ENCODE measurements around the gene STYXL1.

STYXL1 gene

DNA sequence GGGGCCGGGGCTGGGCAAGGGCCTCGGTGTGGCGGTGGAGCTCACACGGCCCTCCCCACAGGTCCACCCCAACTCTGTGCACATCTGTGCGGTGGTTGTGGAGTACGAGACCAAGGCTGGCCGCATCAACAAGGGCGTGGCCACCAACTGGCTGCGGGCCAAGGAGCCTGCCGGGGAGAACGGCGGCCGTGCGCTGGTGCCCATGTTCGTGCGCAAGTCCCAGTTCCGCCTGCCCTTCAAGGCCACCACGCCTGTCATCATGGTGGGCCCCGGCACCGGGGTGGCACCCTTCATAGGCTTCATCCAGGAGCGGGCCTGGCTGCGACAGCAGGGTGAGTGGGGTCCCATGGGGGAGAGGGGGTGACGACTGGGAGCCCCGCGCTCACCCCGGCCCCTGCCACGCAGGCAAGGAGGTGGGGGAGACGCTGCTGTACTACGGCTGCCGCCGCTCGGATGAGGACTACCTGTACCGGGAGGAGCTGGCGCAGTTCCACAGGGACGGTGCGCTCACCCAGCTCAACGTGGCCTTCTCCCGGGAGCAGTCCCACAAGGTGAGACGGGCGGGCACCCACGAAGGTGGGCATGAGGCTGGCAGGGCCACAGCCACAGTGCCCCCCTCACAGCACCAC is 62.2 kb downstream of the STYXL1 start:
- no peak for TF ChIP-seq POLR2AphosphoS5 (IDR thresholded peaks at IDR 0.05; ENCODE audit: low read depth)
- TF ChIP-seq SPI1 (IDR thresholded peaks at IDR 0.05; ENCODE audit: borderline replicate concordance, low read depth): no peak
- TF ChIP-seq, protein P1, sequence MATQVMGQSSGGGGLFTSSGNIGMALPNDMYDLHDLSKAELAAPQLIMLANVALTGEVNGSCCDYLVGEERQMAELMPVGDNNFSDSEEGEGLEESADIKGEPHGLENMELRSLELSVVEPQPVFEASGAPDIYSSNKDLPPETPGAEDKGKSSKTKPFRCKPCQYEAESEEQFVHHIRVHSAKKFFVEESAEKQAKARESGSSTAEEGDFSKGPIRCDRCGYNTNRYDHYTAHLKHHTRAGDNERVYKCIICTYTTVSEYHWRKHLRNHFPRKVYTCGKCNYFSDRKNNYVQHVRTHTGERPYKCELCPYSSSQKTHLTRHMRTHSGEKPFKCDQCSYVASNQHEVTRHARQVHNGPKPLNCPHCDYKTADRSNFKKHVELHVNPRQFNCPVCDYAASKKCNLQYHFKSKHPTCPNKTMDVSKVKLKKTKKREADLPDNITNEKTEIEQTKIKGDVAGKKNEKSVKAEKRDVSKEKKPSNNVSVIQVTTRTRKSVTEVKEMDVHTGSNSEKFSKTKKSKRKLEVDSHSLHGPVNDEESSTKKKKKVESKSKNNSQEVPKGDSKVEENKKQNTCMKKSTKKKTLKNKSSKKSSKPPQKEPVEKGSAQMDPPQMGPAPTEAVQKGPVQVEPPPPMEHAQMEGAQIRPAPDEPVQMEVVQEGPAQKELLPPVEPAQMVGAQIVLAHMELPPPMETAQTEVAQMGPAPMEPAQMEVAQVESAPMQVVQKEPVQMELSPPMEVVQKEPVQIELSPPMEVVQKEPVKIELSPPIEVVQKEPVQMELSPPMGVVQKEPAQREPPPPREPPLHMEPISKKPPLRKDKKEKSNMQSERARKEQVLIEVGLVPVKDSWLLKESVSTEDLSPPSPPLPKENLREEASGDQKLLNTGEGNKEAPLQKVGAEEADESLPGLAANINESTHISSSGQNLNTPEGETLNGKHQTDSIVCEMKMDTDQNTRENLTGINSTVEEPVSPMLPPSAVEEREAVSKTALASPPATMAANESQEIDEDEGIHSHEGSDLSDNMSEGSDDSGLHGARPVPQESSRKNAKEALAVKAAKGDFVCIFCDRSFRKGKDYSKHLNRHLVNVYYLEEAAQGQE (IDR thresholded peaks at IDR 0.05; ENCODE audit: insufficient replicate concordance, low read depth): no peak
- no peak for TF ChIP-seq GABPA (IDR thresholded peaks at IDR 0.05; ENCODE audit: low read depth)
- TF ChIP-seq, protein P2, sequence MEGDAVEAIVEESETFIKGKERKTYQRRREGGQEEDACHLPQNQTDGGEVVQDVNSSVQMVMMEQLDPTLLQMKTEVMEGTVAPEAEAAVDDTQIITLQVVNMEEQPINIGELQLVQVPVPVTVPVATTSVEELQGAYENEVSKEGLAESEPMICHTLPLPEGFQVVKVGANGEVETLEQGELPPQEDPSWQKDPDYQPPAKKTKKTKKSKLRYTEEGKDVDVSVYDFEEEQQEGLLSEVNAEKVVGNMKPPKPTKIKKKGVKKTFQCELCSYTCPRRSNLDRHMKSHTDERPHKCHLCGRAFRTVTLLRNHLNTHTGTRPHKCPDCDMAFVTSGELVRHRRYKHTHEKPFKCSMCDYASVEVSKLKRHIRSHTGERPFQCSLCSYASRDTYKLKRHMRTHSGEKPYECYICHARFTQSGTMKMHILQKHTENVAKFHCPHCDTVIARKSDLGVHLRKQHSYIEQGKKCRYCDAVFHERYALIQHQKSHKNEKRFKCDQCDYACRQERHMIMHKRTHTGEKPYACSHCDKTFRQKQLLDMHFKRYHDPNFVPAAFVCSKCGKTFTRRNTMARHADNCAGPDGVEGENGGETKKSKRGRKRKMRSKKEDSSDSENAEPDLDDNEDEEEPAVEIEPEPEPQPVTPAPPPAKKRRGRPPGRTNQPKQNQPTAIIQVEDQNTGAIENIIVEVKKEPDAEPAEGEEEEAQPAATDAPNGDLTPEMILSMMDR (IDR thresholded peaks at IDR 0.05; ENCODE audit: insufficient read depth, low read length): no peak
- Histone ChIP-seq H3K4me3 (replicated peaks; ENCODE audit: insufficient read depth, low read length) (no peak overlapping the region), H3K27ac (replicated peaks) (no peak overlapping the region), H3K27me3 (ENCODE audit: insufficient read depth, poor library complexity, severe bottlenecking) (no peaks in the 10 kb centered on the region)
- no peak for DNase-seq (ENCODE audit: low read depth in 1 of 2, low spot score in 1 of 2)

DNA sequence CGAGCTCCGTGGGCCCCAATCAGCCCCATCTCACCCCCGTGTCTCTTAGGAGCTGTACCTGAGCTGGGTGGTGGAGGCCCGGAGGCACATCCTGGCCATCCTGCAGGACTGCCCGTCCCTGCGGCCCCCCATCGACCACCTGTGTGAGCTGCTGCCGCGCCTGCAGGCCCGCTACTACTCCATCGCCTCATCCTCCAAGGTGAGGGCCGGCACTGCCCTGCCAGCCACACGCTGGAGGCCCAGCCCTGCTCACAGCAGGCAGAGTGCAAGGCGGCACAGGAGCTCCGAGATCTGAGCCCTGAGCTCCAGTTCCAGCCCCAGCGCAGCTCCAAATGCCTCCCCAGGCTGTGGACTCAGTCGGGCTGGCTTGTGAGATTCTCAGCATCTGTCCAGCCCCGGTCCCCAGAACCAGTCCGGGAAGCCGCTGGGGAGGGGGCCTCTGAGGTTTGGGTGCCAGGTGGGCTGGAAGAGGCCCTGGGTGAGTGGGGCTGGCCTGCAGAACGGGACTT is 62.7 kb downstream of the STYXL1 start:
- no peak for DNase-seq (ENCODE audit: low read depth in 1 of 2, low spot score in 1 of 2)
- Histone ChIP-seq H3K4me3 (replicated peaks; ENCODE audit: insufficient read depth, low read length) (no peak overlapping the region), H3K27me3 (ENCODE audit: insufficient read depth, poor library complexity, severe bottlenecking) (no peaks in the 10 kb centered on the region), H3K27ac (replicated peaks) (no peak overlapping the region)
- no peak for TF ChIP-seq GABPA (IDR thresholded peaks at IDR 0.05; ENCODE audit: low read depth)
- TF ChIP-seq, protein P1 (IDR thresholded peaks at IDR 0.05; ENCODE audit: insufficient replicate concordance, low read depth): no peak
- no peak for TF ChIP-seq SPI1 (IDR thresholded peaks at IDR 0.05; ENCODE audit: borderline replicate concordance, low read depth)
- no peak for TF ChIP-seq POLR2AphosphoS5 (IDR thresholded peaks at IDR 0.05; ENCODE audit: low read depth)
- TF ChIP-seq, protein P2 (IDR thresholded peaks at IDR 0.05; ENCODE audit: insufficient read depth, low read length): no peak

DNA sequence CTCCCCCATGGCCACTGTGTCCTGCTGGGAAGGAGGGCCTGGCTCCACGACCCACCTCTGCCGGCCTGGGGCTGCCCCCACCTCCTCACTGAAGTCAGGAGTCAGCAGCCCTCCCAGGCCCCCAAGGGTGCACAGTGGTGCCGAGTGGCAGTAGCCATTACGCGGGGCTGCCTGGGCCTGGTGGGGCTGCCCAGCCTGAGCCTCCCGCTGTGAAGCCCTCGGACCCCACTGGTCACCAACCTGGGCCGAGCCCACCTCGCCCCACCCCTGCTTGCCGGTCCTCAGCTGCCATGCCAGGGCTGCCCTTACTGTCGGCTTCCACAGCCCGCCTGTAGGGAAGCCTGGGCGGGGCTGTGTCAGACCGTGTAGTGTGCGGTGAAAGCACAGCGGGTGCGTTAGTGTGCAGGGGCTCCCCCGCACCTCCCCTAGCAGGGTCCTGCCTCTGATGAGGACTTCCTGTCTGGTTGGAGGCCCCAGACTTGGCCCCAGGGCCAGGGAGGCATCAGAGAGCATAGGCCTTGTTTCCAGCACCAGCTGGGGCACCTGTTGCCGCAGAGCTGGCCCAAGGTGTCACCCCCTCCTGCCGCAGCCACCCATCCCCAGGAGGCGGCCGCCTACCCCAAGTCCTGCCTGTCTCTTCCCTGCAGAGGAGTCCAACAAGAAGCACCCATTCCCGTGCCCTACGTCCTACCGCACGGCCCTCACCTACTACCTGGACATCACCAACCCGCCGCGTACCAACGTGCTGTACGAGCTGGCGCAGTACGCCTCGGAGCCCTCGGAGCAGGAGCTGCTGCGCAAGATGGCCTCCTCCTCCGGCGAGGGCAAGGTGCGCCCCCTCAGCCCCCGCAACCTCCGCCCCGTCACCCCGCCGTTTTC is 63.4 kb downstream of the STYXL1 start:
- Histone ChIP-seq H3K4me3 (replicated peaks; ENCODE audit: insufficient read depth, low read length) (no peak overlapping the region), H3K27me3 (ENCODE audit: insufficient read depth, poor library complexity, severe bottlenecking) (no peaks in the 10 kb centered on the region), H3K27ac (replicated peaks) (no peak overlapping the region)
- TF ChIP-seq POLR2AphosphoS5 (IDR thresholded peaks at IDR 0.05; ENCODE audit: low read depth): no peak
- DNase-seq (ENCODE audit: low read depth in 1 of 2, low spot score in 1 of 2): no peak

DNA sequence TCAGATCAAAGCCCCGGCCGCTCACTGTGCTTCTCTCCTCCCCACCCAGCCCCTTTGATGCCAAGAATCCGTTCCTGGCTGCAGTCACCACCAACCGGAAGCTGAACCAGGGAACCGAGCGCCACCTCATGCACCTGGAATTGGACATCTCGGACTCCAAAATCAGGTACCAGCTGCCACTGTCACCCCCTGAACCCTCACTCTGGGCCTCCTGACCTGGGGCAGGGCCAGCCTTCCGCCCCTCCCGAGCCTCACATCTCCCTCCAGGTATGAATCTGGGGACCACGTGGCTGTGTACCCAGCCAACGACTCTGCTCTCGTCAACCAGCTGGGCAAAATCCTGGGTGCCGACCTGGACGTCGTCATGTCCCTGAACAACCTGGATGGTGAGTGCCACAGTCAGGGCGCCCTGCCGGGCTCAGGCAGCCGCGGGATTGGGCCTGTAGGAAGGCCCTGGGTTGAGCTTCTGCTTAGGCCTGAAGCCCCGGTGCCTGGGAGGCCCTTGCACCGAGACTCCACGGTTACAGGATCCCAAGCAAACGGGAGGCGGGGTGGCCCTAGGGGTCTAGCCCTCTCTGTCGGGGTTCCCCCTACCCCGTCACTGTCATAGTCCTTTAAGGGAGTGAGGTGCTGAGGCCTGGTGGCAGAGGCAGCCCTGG is 64.2 kb downstream of the STYXL1 start:
- no peak overlapping the region for H3K27ac ChIP-seq (replicated peaks)
- H3K4me3 ChIP-seq (replicated peaks; ENCODE audit: insufficient read depth, low read length): no peak overlapping the region
- no peak for DNase-seq (ENCODE audit: low read depth in 1 of 2, low spot score in 1 of 2)
- TF ChIP-seq, protein P2 (IDR thresholded peaks at IDR 0.05; ENCODE audit: insufficient read depth, low read length): no peak
- no peaks in the 10 kb centered on the region for H3K27me3 ChIP-seq (ENCODE audit: insufficient read depth, poor library complexity, severe bottlenecking)
